Measurements from ENCODE around the gene TNK2.
"Not testable (repeated sequence)": the region's sequence is repeated elsewhere in the genome, so short reads cannot be mapped to it uniquely, and the experiment has no call there.

TNK2 gene

GRCh38 chr3:195821403-195822130 is 86.8 kb downstream of the TNK2 start:
- DNase-seq (ENCODE audit: low read depth in 2 of 2): no peak

- DNase-seq (ENCODE audit: low read depth in 2 of 2): no peak
Measured at GRCh38 chr3:195820901-195821300, 87.5 kb downstream of the TNK2 start.

GRCh38 chr3:195820186-195820585 is 88.2 kb downstream of the TNK2 start:
- DNase-seq (ENCODE audit: low read depth in 2 of 2): no peak

- DNase-seq (ENCODE audit: low read depth in 2 of 2): no peak
Measured at GRCh38 chr3:195818301-195818700, 90.0 kb downstream of the TNK2 start.

- no peak for DNase-seq (ENCODE audit: low read depth in 2 of 2)
Measured at GRCh38 chr3:195817578-195818135, 90.7 kb downstream of the TNK2 start.

- not testable (repeated sequence) for DNase-seq (ENCODE audit: low read depth in 2 of 2)
Measured at GRCh38 chr3:195816276-195816913, 92.0 kb downstream of the TNK2 start.

- no peak for DNase-seq (ENCODE audit: low read depth in 2 of 2)
Measured at GRCh38 chr3:195815169-195815771, 93.1 kb downstream of the TNK2 start.

GRCh38 chr3:195813916-195814640 is 94.3 kb downstream of the TNK2 start:
- DNase-seq (ENCODE audit: low read depth in 2 of 2): no peak
